Type B pancreatic cell (in vitro differentiated cells): ENCODE results near the gene SLC16A10. TPM values are rescaled to one million over a fixed set of nuclear protein-coding genes. Genes with fewer than 3 reads are reported as not detected.

Experiments used
- DNase-seq: peaks from one replicate; pipeline ENCODE4 v3.0.0; 2021; ENCODE audit warnings: mixed read lengths; ENCODE audit not compliant: unreplicated experiment; ENCODE audit errors: extremely low spot score
- H3K27ac Mint-ChIP-seq: 2 replicates; pipeline ENCODE4 v1.8.0; 2021; ENCODE audit warnings: mild to moderate bottlenecking, mixed read lengths
- H3K27me3 Mint-ChIP-seq: 2 replicates; pipeline ENCODE4 v1.8.0; 2021; ENCODE audit warnings: mixed read lengths
- H3K36me3 Mint-ChIP-seq: 2 replicates; pipeline ENCODE4 v1.8.0; 2021; ENCODE audit warnings: mixed read lengths
- H3K4me1 Mint-ChIP-seq: one replicate; pipeline ENCODE4 v1.8.0; 2021; ENCODE audit warnings: mixed read lengths; ENCODE audit not compliant: unreplicated experiment
- H3K4me3 Mint-ChIP-seq: 2 replicates; pipeline ENCODE4 v1.8.0; 2021; ENCODE audit warnings: mild to moderate bottlenecking, mixed read lengths
- H3K9me3 Mint-ChIP-seq: 2 replicates; pipeline ENCODE4 v1.8.0; 2021; ENCODE audit warnings: mixed read lengths
- CTCF ChIP-seq: fragments of 200-600 bp; sonication (generic); conservative IDR thresholded peaks from 2 replicates; pipeline ENCODE4 v1.5.0; 2021; ENCODE audit warnings: antibody characterized with exemption, mild to moderate bottlenecking
- total RNA-seq: library from RNA; stranded (reverse); gene quantifications from 2 replicates; pipeline ENCODE4 v1.2.1, GENCODE V29; 2021; ENCODE audit warnings: low replicate concordance

SLC16A10 gene
- total RNA-seq, 1 donor from 2014 or later, result 16.9 TPM

GRCh38 chr6:111192911-111193555 lies 105.7 kb downstream of the SLC16A10 start:
- H3K27ac Mint-ChIP-seq, result no peak overlapping the region
- H3K36me3 Mint-ChIP-seq, result peaks cover 12% of the 10 kb centered on the region
- H3K27me3 Mint-ChIP-seq, result no peaks in the 10 kb centered on the region
- no peaks in the 10 kb centered on the region for H3K4me1 Mint-ChIP-seq
- H3K4me3 Mint-ChIP-seq, result no peak overlapping the region
- DNase-seq, result no peak
- no peaks in the 10 kb centered on the region for H3K9me3 Mint-ChIP-seq
- TF ChIP-seq CTCF, result no peak

GRCh38 chr6:111195656-111196055 lies 108.4 kb downstream of the SLC16A10 start:
- no peak for DNase-seq
- Mint-ChIP-seq H3K36me3 (peaks cover 4% of the 10 kb centered on the region), H3K4me3 (no peak overlapping the region), H3K27me3 (no peaks in the 10 kb centered on the region), H3K9me3 (no peaks in the 10 kb centered on the region), H3K27ac (no peak overlapping the region), H3K4me1 (peaks cover 11% of the 10 kb centered on the region)
- TF ChIP-seq CTCF, result no peak

- no peaks in the 10 kb centered on the region for H3K36me3 Mint-ChIP-seq
- H3K4me1 Mint-ChIP-seq, result peaks cover 18% of the 10 kb centered on the region
- no peak for TF ChIP-seq CTCF
- H3K9me3 Mint-ChIP-seq, result no peaks in the 10 kb centered on the region
- H3K27me3 Mint-ChIP-seq, result no peaks in the 10 kb centered on the region
- no peak overlapping the region for H3K4me3 Mint-ChIP-seq
- H3K27ac Mint-ChIP-seq, result no peak overlapping the region
- no peak for DNase-seq
These were observed 111.5 kb downstream of the SLC16A10 start for GRCh38 chr6:111198841-111199240.

- Mint-ChIP-seq H3K27ac (peak overlapping the region; percentile 53), H3K9me3 (no peaks in the 10 kb centered on the region), H3K36me3 (no peaks in the 10 kb centered on the region), H3K4me3 (no peak overlapping the region), H3K27me3 (no peaks in the 10 kb centered on the region), H3K4me1 (peaks cover 18% of the 10 kb centered on the region)
- no peak for TF ChIP-seq CTCF
- DNase-seq, result no peak
These were observed 112.6 kb downstream of the SLC16A10 start for GRCh38 chr6:111199935-111200334.

- Mint-ChIP-seq H3K4me1 (peaks cover 18% of the 10 kb centered on the region), H3K36me3 (no peaks in the 10 kb centered on the region), H3K9me3 (no peaks in the 10 kb centered on the region), H3K4me3 (peak overlapping the region; percentile 23), H3K27ac (peak overlapping the region; percentile 53), H3K27me3 (no peaks in the 10 kb centered on the region)
- no peak for TF ChIP-seq CTCF
- DNase-seq, result no peak
These were observed 113.3 kb downstream of the SLC16A10 start for GRCh38 chr6:111200350-111201243.
